ENCODE data around the gene MGAT4A.

Gene MGAT4A

DNA sequence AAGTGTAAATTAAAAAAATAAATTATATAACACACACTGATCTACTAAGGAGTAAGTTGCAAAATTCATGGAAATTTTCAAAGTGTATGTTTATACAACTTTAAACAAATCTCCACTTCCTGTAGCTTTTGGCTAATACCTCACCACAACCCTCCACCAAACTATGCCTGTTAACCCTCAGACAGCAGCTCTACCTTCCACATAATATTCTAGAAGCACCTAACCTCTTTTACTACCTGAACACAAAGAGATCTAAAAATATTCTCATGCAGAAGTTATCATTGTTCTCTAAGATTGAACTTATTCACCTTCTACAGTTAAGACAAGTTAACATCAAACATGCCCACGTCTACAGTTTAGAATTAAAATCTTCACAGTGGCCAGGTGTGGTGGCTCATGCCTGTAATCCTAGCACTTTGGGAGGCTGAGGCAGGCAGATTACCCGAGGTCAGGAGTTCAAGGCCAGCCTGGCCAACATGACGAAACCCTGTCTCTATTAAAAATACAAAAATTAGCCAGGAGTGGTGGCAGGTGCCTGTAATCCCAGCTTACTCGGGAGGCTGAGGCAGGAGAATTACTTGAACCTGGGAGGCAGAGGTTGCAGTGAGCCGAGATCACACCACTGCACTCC, 2.7 kb downstream of the MGAT4A start:
- peak; percentile 50 for DNase-seq

- no peak for DNase-seq
Observed at GRCh38 chr2:98727369-98728087, 3.4 kb downstream of the MGAT4A start.

DNA sequence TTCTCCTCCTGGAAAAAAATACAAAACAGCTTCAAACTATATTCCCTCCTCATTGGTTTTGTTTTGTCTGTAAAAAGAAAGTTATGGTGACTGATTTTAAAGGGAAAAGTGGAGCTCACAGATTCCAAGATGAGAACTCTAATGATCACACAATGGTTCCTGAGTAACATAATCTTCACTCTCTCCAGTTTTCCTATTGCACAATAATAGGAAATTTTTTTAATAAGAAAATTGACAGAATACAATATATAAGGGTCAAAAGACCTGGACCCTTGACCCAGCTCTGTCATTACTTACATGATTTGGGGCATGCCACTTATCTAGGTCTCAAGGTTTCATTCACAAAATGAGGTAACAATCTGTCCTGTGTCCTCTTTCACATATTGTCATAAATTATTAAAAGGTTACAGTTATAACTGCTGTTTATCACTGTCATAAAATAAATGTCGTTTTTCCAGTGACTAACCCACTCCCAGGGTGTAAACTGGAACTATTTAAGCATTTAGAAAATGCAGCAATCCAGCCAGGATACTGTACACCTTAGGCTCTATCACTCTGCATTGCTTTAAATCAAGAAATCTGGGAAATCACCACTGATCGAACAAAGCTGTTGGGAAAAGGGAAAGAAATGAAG, 4.1 kb downstream of the MGAT4A start:
- no peak for DNase-seq

- DNase-seq = no peak
Observed at GRCh38 chr2:98726205-98726604, 4.7 kb downstream of the MGAT4A start.

DNA sequence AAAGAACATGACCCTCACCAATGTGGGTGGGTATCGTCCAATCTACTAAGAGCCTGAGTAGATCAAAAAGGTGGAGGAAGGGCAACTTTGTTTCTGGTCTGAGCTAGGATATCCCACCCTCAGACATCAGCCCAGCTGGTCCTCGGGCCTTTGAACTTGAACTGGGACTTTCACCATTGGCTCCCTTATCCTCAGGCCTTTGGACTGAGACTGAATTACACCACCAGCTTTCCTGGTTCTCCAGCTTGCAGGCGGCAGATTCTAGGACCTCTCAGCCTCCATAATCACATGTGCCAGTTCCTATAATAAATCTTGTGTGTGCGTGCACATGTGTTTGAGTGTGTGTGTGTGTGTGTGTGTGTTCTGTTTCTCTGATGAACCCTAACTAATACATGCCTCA, 10.6 kb downstream of the MGAT4A start:
- no peak for DNase-seq

DNA sequence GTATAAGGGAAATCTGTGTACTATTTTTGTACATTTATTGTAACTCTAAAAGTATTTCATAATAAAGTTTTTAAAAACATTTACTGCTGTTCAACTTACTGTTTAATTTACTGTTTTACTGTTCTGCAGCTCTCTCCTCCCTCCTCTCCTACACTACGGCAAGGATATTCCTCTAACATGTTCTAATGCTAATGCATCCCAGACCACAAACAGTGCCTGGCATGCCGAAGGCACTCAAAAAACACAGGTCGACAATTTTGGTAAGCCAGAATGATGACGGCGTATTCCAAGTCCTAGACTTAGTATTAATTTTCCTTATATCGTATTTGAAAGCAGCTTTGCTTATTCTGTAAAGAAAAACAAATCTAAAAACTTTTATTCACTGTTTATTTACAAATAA, 13.3 kb downstream of the MGAT4A start:
- DNase-seq = no peak

DNA sequence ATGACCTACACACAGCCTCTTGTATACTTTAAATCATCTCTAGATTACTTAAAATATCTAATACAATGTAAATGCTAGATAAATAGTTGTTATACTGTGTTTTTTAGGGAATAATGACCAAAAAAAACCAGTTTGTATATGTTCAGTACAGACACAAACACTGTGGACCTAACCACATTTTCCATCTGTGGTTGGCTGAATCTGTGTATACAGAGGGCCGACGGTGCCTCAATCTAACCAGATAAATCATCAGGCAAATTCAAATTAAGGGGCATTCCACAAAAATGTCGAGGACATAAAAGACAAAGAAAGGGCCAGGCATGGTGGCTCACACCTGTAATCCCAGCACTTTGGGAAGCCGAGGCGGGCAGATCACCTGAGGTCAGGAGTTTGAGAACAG, 14.1 kb downstream of the MGAT4A start:
- DNase-seq = no peak

DNA sequence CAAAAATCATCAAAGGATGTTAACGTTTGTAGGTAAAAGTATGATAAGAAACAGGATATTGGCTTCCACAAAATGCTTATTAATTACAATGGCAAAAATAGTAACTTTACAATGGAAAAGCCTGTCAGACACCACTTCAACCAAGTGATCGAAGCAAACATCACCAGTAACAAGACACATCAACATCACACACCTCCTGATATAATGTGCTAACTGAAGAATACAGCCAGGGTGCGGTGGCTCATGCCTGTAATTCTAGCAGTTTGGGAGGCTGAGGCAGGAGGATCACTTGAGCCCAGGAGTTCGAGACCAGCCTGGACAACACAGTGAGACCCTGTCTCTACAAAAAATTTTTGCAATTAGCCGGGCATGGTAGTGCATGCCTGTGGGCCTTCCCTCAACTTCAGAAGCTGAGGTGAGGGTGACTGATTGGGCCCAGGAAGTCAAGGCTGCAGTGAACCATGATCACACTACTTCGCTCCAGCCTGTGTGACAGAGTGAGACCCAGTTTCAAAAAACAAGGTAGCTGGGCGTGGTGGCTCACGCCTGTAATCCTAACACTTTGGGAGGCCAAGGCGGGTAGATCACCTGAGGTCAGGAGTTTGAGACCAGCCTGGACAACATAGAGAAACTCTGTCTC, 15.0 kb downstream of the MGAT4A start:
- DNase-seq = no peak

DNA sequence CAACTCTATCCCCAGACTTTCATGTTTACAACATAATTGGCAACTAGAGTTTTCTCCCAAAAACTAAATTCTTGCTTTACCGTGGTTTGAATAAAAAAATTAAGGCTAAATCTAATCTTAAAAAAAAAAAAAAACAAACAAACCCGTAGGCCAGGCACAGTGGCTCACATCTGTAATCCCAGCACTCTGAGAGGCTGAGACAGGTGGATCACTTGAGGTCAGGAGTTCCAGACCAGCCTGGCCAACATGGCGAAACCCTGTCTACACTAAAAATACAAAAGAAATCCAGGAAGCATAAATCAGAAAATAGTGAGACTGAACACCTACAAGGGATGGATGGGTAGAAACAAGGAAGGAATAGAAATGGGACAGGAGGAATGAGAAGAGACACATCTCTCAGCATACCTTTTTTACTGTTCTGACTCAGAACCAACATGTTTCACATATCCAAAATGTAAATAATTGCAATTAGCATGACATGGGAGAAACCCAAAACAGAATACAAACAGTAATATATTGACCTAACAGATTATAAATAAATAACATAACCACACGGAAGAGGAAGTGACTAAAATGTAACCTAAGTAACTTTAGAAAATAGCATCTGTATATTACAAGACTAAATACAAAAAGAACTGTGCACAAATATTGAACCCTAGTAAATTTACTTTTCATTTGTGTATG, 17.5 kb downstream of the MGAT4A start:
- no peak for DNase-seq

- DNase-seq = no peak
Observed at GRCh38 chr2:98712145-98712544, 18.8 kb downstream of the MGAT4A start.

DNA sequence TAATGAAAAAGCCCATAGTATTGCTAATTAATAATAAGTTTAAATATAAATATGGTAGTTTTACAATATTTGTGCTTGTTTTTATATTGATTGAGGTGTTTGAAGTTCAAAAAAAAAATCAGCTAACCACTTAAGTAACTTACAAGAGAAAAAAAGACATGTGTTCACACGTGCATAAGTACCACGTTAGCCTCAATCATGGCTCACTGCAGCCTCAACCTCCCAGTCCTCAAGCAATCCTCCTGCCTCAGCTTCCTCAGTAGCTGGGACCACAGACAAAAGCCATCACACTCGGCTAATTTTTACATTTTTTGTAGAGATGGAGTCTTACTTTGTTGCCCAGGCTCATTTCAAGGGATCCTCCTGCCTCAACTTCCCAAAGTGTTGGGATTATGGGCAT, 19.4 kb downstream of the MGAT4A start:
- no peak for DNase-seq

GRCh38 chr2:98710734-98711133, 20.2 kb downstream of the MGAT4A start:
- no peak for DNase-seq

GRCh38 chr2:98709535-98709934, 21.4 kb downstream of the MGAT4A start:
- no peak for DNase-seq

GRCh38 chr2:98708396-98709186, 22.3 kb downstream of the MGAT4A start:
- no peak for DNase-seq

DNA sequence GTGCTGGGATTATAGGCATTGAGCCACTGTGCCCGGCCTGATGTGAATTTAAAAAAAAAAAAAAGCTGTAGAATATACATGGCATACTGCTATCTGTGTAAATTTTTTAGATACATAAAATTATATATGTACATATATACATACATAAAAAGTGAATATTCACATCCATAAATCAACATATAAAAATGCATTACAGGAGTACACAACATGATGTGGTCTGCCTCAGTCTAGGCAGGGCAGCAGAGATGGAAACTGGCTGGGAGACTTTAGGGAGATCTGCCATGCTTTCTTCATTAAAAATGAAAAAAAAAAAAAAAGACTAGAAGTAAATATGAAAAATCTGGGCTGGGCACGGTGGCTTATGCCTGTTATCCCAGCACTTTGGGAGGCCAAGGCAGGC, 24.3 kb downstream of the MGAT4A start:
- DNase-seq = no peak

DNA sequence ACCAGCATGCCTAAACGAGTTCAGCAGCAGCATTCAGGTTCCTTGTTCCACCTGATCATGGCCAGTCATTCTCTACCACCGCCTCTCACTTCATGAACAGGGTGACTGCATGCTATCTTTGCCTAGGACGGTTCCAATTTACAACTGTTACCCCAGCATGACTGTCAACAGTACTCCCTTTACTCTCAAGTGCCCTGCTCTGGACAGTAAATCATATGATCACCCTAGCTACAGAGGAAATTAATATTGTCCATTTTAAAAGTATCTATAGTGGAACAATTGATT, 25.7 kb downstream of the MGAT4A start:
- no peak for DNase-seq

DNA sequence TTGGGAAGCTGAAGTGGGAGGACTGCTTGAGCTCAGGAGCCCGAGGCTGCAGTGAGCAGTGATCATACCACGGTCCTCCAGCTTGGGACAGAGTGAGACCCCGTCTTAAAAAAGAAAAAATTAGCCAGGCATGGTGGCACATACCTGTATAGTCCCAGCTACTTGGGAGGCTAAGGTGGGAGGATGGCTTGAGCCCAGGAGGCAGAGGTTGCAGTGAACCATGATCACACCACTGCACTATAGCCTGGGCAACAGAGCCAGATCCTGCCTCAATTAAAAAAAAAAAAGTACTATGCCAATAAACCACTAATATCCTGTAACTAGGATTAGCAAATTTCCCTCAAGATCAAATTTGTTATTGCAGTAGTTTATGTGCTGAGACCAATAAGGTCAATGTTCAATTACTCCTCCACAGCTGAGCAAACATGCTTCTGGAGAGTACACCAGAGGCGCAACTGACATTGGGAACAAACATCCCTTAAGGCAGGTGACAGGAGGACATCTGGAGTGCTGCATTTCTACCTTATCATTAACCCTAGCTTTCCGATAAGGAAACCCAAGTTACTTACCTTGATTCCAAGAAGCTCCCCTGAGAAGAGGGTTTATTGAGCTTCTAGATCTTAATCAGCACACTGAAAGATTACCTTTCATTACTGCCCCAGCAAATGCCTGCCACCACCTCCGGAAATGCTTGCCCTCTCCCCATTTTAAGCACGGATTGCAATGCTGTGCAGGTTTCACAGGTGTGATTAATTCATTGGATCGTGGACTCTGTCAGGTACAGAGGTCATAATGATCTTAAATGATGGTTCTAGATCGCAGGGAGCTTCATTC, 26.2 kb downstream of the MGAT4A start:
- DNase-seq = no peak

- no peak for DNase-seq
Observed at GRCh38 chr2:98703738-98704137, 27.2 kb downstream of the MGAT4A start.

GRCh38 chr2:98702858-98703620, 27.9 kb downstream of the MGAT4A start:
- DNase-seq = no peak

GRCh38 chr2:98702127-98702802, 28.7 kb downstream of the MGAT4A start:
- DNase-seq = no peak

Data from CD4-positive, alpha-beta T cell treated with Interleukin-21 for 1 hour (primary cell).